GM18909 (cell line): ENCODE data around the gene SPINDOC.
A peak's percentile ranks its signal among the peaks of the same experiment; 100 is the strongest.

Experiments used
- ATAC-seq: cut with Tn5 transposase; IDR thresholded peaks from one replicate; pipeline ENCODE4 v1.9.1; 2021; ENCODE audit warnings: mild to moderate bottlenecking; ENCODE audit not compliant: unreplicated experiment, poor library complexity

The SPINDOC gene

GRCh38 chr11:63831326-63831725, 18.1 kb downstream of the SPINDOC start:
- no peak for ATAC-seq

DNA sequence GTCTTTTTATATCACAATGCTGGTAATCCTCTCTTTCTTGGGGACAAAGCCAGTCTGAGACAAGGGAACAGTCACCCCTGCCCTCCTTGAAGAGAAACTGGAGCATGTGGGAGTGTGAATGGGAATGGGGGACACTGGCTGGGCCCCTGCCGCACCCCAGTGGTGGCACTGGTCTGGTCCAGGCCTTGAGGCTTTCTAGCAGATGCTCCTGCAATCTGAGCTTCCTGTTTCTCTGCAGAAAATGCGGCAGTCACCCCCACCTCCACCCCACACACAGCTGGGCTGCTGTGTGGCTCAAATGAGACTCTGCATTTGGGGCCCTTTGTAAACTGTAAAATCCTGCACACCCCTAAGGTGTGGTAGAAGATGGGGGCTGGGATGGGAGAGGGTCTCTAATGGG, 19.1 kb downstream of the SPINDOC start:
- ATAC-seq = no peak

DNA sequence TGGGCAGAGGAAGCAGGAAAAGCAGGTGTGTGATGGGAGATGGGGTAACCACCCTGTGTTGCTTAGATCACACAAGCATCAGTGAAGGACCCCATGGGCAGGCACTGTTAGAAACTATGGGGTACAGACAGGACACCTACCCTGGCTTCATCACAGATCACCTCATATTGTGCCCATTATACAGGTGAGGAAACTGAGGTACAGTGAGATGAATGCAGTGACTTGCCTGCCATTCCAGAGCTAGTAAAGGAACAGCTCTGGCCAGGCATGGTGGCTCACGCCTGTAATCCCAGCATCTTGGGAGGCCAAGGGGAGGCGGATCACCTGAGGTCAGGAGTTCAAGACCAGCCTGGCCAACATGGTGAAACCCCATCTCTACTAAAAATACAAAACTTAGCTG, 19.8 kb downstream of the SPINDOC start:
- no peak for ATAC-seq

- no peak for ATAC-seq
Observed at GRCh38 chr11:63834535-63835157, 21.4 kb downstream of the SPINDOC start.

DNA sequence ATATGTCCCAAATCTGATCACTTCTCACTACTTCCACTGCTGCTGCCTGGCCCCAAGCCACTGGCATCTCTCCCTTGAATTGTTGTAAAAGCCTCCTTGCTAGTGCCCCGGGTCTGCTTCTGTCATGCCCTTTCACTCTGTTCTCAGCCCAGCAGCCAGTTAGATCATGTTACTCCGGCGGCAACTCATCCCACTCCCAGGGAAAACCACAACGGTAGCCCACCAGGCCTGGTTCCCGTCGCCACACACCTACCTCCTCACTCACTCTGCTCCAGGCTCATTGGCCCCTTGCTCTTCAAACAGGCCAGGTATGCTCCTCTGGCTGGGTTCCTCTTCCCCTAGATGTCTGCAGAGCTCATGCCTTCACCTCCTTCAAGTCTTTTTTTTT, 21.9 kb downstream of the SPINDOC start:
- no peak for ATAC-seq

DNA sequence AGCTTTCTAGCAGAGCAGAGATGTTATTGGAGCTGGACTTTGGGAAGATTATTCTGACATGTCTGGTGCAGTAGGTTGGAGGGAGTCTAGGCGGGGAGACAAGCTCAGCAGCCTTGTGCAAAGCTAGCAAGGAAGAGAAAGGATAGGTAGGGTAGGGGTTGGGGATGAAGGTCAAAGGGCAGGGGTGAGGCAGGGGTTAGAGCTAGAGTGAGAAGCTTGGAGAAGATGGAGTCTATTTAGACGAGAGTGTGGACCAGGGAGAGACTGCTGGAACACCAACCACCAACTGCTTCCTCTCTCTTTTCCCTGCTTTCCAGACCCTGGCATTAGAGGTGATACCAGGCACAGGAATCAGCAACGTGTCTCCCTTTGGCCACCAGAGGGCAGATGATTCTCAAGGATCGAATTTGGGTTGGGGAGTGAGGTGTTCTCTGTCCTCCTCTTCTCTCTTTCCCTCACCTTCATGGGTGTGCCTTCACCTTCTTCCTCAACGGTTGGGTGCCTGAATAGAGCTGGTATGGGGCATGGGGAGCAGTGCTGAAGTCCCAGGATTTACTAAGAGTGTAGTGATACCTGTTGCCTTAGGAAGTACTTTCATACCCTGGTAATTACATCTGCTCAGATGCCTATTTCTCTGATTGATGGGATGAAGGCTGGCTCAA, 23.9 kb downstream of the SPINDOC start:
- ATAC-seq = no peak

DNA sequence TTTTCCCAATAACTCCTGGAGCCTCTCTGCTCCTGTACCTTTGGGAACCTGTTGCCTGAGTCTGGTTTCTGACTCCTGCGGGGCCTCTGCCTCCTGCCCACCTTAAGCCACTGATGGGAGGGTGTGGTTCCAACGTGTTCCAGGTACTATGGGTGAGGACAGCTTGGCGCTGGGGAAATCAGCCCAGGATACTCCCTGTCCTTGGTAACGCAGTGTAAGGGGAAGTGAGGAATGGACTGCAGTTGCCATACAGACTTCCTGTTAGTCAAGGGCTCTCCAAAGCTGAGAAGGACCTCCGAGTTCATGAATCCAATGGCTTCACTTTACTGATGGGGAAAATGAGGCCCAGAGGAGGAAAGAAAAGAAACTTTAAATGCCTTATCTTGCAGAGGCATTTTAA, 24.5 kb downstream of the SPINDOC start:
- ATAC-seq = no peak

DNA sequence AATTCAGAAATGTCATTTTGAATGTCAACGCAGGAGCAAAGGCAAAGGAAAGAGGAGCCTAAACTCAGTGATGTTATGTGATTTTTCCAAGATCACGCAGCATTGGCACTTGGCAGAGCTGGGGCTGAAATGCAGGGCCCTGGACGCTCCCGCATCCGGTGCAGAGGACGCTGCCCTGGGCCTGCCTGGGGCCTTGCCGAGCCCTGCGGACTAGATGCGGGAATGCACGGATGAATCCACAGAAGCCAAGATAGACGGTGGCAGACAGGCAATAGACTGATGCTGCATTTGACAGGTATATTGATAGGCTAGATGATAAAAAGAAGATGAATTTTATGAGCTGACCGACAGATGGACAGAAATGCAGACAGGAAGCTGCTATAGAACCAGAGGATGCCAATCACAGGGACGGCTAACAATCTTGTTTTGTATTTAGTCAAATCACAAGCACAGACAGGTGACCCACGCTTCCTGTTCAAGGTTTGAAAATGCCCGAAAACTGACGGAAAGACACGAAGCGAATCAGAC, 25.0 kb downstream of the SPINDOC start:
- no peak for ATAC-seq

- peak; percentile 80 for ATAC-seq
Observed at GRCh38 chr11:63838678-63839507, 25.6 kb downstream of the SPINDOC start, which contains the start of gene MARK2. TSS of gene MARK2 (plus strand) at chr11:63839110. CDS start at chr11:63839507, 397 bp downstream.

DNA sequence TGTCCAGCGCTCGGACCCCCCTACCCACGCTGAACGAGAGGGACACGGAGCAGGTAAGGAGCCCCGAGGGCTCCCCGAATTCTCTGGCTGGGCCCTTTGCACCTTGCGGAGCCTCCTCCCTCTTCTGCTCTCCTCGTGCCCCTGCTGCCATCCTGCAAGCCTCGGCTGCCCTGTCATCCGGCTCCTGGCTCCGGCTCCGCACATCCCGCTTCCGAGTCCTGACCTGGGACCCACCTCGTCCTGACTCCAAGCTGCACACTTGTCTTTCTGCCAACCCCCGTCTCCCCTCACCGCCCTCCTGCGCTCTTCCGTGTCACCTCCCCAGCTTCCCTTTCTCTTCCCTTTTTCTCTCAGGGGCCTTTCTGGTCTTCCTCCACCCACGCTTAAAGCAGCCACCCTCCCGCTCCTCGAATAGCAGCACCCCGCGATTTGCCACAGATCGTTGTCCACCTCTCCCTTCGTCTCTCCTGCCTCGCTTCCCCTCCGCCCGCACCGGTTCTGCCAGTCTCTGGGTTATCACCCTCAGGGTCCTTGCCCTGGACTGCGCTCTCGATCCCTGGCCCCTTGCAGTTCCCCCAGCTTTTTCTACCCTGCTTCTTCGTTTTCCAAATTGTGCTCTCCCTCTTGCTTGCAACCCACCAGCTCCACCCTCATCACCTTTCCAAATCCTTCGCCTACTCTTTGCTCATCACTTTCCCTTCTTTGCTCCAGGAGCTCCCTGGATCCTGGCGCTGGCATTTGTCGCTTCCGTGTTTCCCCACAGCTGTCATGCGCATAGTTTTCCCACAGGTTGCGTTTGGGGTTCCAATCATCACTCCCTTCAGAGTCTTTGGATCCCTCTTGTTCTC, 26.5 kb downstream of the SPINDOC start:
- peak; percentile 3 for ATAC-seq

DNA sequence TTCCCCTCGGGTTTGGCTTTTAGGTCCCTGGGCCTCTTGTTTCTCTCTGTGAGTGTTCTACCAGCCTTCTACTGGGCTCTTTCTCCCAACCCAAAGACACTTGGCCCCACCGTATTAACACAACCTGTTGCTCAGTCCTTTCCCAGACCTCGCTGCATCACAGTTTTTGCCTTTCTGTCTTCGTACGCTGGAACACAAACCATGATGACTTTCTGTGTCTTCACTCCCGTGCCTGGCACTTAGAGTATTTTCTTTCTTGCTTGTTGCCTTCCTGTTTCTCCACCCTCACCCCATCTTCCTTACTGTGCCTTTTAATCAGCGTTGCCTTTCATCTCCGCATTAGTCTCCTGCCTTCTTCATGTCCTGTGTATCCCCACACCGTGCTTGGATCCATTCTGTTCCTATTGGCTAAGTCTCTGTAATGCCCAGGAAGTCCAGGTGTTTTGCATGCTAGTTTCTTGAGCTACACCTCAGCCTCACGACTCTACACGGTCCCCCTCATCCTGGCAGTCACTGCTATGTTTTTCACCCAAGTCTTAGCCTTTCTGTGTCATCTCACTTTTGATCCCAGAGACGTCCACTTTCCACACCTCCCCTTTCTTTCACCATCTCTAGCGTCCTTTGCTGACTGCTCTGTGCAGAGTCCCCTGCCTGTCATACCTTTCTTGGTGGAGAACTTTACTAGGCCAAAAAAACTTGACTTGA, 27.3 kb downstream of the SPINDOC start:
- ATAC-seq = no peak

GRCh38 chr11:63841554-63841953, 28.3 kb downstream of the SPINDOC start:
- no peak for ATAC-seq

- no peak for ATAC-seq
Observed at GRCh38 chr11:63843041-63843440, 29.8 kb downstream of the SPINDOC start.

DNA sequence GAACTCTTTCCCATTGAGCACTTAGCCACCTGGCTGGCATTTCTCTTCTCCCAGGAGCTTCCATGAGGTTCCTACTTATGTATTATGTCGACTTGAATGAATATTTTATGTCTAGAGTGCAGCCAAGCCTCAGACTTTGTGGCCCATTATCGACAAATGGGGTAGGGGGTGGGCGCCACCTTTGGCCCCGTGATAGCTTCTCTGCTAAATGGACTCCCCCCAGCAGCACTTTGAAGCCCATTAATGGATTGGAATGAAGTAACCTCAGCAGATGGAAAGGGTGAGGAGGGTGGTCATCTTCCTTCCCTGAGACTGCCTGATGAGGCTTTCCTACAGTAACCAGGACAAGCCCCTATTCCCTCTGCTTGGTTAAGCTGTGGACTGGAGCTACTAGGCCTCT, 31.6 kb downstream of the SPINDOC start:
- ATAC-seq = no peak

- ATAC-seq = no peak
Observed at GRCh38 chr11:63845303-63845702, 32.0 kb downstream of the SPINDOC start.

DNA sequence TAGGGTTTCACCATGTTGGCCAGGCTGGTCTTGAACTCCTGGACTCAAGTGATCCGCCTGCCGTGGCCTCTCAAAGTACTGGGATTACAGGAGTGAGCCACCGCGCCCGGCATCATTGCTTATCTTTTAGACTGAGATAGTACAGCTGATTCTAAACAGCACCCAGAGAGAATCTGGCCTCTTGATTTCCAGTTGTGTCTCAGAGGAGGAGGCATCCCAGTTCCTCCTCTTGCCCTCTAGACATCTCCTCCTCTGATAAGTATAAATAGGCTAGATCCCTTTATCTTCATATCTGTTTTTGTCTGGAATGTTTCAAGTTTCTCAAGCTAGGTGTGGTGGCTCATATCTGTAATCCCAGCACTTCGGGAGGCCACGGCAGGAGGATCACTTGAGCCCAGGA, 32.7 kb downstream of the SPINDOC start:
- no peak for ATAC-seq

DNA sequence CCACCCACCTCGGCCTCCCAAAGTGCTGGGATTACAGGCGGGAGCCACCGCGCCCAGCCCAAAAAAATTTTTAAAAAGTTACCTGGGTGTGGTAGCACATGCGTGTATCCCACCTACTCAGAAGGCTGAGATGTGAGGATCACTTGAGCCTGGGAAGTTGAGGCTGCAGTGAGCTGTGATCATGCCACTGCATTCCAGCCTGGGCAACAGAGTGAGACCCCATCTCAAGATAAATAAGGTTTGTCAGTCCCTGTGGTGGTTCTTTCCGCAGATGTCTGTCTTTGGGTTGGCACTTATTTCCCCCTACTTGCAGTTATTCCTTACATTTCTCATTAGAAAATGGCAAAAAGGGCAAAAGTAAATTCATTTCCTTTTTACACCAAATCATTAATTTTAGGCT, 33.6 kb downstream of the SPINDOC start:
- ATAC-seq = no peak

GRCh38 chr11:63847363-63847762, 34.1 kb downstream of the SPINDOC start:
- ATAC-seq = no peak

DNA sequence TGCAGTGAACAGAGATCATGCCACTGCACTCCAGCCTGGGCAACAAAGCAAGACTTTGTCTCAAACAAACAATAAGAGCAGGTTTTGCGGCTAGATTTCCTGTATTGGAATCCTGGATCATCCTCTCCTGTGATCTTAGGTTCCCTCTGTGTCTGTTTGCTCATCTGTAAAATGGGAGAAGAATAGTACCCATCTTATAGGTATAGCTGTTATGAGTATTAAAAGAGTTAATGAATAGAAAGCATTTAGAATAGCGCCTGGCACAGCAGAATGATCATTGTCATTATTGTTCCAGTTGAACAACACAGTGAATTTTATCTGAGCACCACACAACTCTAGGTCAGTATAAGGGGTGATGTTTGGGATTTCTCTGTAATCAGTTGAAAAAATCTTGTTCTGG, 36.4 kb downstream of the SPINDOC start:
- ATAC-seq = no peak

DNA sequence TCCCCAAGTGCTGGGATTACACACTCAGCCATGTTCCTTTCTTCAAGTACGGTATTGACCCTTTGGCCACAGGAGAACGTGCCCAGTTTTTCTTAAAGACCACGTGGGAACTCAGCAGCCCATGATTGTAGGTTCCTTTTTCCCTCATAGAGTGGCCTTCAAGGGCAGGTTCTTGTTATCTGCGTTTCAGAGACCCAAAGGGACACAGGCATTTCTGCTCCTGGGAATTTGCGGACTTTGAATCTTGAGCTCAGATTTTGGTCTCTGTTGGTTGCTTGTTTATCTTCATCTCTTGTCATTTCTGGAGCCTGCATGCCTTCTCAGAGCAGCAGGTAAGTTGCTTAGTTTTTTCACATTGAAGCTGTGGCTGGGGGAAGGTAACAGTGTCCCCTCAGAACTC, 37.7 kb downstream of the SPINDOC start:
- ATAC-seq = no peak
